B cell (primary cell): Measurements from ENCODE around the gene ARHGAP11B.
"Not testable (repeated sequence)": the region's sequence is repeated elsewhere in the genome, so short reads cannot be mapped to it uniquely, and the experiment has no call there.

Experiments used
- EZH2 ChIP-seq: IDR thresholded peaks from 2 replicates; pipeline ENCODE4 v1.6.1; 2012; ENCODE audit warnings: borderline replicate concordance, low read depth, mild to moderate bottlenecking, moderate library complexity, low read length; ENCODE audit not compliant: insufficient read depth, poor library complexity, severe bottlenecking
- TF ChIP-seq, protein P1 (sequence below): fragments of 200-600 bp; IDR thresholded peaks from one replicate; pipeline ENCODE4 v1.8.0; 2022; ENCODE audit warnings: antibody characterized with exemption, mild to moderate bottlenecking

DNA sequence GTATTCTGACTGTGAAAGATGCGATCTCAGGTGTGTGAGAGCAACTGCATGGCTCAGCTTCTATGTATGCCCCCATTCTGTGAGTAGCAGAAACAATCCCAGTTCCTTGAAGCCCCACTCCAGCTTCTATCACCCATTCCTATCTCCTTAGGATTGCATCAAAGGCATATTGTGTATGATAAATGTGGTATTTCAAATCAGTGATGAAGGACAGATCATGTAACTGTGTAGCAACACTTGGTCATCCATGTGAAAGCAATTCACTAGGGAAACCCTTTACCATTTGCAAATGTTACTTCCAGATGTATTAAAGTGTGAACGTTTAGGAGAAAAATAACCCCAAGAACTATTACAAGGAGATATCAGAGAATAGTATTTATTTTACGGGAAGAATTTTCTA lies 55.1 kb downstream of the ARHGAP11B start:
- TF ChIP-seq EZH2, result not testable (repeated sequence)
- TF ChIP-seq, protein P1, sequence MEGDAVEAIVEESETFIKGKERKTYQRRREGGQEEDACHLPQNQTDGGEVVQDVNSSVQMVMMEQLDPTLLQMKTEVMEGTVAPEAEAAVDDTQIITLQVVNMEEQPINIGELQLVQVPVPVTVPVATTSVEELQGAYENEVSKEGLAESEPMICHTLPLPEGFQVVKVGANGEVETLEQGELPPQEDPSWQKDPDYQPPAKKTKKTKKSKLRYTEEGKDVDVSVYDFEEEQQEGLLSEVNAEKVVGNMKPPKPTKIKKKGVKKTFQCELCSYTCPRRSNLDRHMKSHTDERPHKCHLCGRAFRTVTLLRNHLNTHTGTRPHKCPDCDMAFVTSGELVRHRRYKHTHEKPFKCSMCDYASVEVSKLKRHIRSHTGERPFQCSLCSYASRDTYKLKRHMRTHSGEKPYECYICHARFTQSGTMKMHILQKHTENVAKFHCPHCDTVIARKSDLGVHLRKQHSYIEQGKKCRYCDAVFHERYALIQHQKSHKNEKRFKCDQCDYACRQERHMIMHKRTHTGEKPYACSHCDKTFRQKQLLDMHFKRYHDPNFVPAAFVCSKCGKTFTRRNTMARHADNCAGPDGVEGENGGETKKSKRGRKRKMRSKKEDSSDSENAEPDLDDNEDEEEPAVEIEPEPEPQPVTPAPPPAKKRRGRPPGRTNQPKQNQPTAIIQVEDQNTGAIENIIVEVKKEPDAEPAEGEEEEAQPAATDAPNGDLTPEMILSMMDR, result not testable (repeated sequence)
